HEK293 (cell line): ENCODE data around the gene NCOR1.
"Not testable (repeated sequence)": the region's sequence is repeated elsewhere in the genome, so short reads cannot be mapped to it uniquely, and the experiment has no call there.

Experiments used
- CTCF ChIA-PET: fragments of 350-600 bp; formaldehyde crosslinking; extraction: SDS; loops from one replicate; lab custom pipeline; 2021; ENCODE audit warnings: antibody characterized with exemption; lab: Yijun Ruan, JAX
- POLR2A ChIA-PET: fragments of 300-600 bp; formaldehyde crosslinking; extraction: SDS; loops from one replicate; lab custom pipeline; 2020; ENCODE audit warnings: antibody characterized with exemption, inconsistent platforms; lab: Yijun Ruan, JAX
- H3K27ac ChIP-seq: fragments of 200-500 bp; sonication (Bioruptor generic); 2 replicates; pipeline ENCODE4 v1.5.1; 2014; ENCODE audit warnings: low read depth, low read length, control low read depth, inconsistent platforms; ENCODE audit errors: extremely low read depth
- H3K36me3 ChIP-seq, 2 experiments: fragments of 200-500 bp in 1 of 2; sonication (Bioruptor generic) in 1 of 2; 1 replicate in 1 of 2; 2 replicates in 1 of 2; pipeline ENCODE4 v1.5.1; 2014 to 2017; ENCODE audit warnings: inconsistent platforms in 2 of 2, low read length in 2 of 2; ENCODE audit not compliant: control insufficient read depth in 2 of 2, insufficient read depth in 1 of 2
- H3K4me1 ChIP-seq: fragments of 200-500 bp; sonication (Bioruptor generic); 2 replicates; pipeline ENCODE4 v1.5.1; 2014; ENCODE audit warnings: mild to moderate bottlenecking, low read length, inconsistent platforms; ENCODE audit not compliant: control insufficient read depth, insufficient read depth
- H3K4me3 ChIP-seq: 2 replicates; pipeline ENCODE4 v1.5.1; 2011; ENCODE audit warnings: low read depth, mild to moderate bottlenecking, control low read depth, low read length, moderate library complexity
- H3K9me3 ChIP-seq: fragments of 200-500 bp; sonication (Bioruptor generic); 2 replicates; pipeline ENCODE4 v1.5.1; 2014; ENCODE audit warnings: low read depth, low read length, inconsistent platforms; ENCODE audit not compliant: control insufficient read depth, insufficient read depth
- GLI4 ChIP-seq: fragments of 450-650 bp; formaldehyde crosslinking; IDR thresholded peaks from 2 replicates; pipeline ENCODE4 v1.5.1; 2016; ENCODE audit warnings: missing biosample characterization, missing genetic modification characterization
- KLF10 ChIP-seq: fragments of 450-650 bp; IDR thresholded peaks from 2 replicates; pipeline ENCODE4 v1.5.1; 2018; ENCODE audit warnings: missing biosample characterization, mild to moderate bottlenecking, missing genetic modification characterization
- KLF16 ChIP-seq: fragments of 450-650 bp; formaldehyde crosslinking; IDR thresholded peaks from 2 replicates; pipeline ENCODE4 v1.5.1; 2017; ENCODE audit warnings: missing biosample characterization, missing genetic modification characterization
- OSR2 ChIP-seq: fragments of 450-650 bp; formaldehyde crosslinking; IDR thresholded peaks from 2 replicates; pipeline ENCODE4 v1.5.1; 2016; ENCODE audit warnings: missing biosample characterization, missing genetic modification characterization
- PRDM1 ChIP-seq: fragments of 450-650 bp; formaldehyde crosslinking; IDR thresholded peaks from 2 replicates; pipeline ENCODE4; 2016; ENCODE audit warnings: missing biosample characterization, missing genetic modification characterization
- PRDM2 ChIP-seq: fragments of 450-650 bp; formaldehyde crosslinking; IDR thresholded peaks from 2 replicates; pipeline ENCODE4 v1.5.1; 2016; ENCODE audit warnings: missing biosample characterization, missing genetic modification characterization, borderline replicate concordance
- ZBTB8A ChIP-seq: fragments of 450-650 bp; formaldehyde crosslinking; IDR thresholded peaks from 2 replicates; pipeline ENCODE4 v1.5.1; 2016; ENCODE audit warnings: missing biosample characterization, missing genetic modification characterization
- ZNF112 ChIP-seq: fragments of 450-650 bp; formaldehyde crosslinking; IDR thresholded peaks from 2 replicates; pipeline ENCODE4 v1.5.0; 2017; ENCODE audit warnings: missing biosample characterization, missing genetic modification characterization
- ZNF202 ChIP-seq: fragments of 450-650 bp; formaldehyde crosslinking; IDR thresholded peaks from 2 replicates; pipeline ENCODE4 v1.5.1; 2016; ENCODE audit warnings: missing biosample characterization, missing genetic modification characterization, borderline replicate concordance
- ZNF23 ChIP-seq: fragments of 450-650 bp; formaldehyde crosslinking; IDR thresholded peaks from 2 replicates; pipeline ENCODE4 v1.5.1; 2016; ENCODE audit warnings: missing biosample characterization, missing genetic modification characterization, borderline replicate concordance
- ZNF292 ChIP-seq: fragments of 450-650 bp; formaldehyde crosslinking; IDR thresholded peaks from 2 replicates; pipeline ENCODE4 v1.5.1; 2016; ENCODE audit warnings: low read depth, missing biosample characterization, missing genetic modification characterization, borderline replicate concordance
- ZNF433 ChIP-seq: fragments of 450-650 bp; formaldehyde crosslinking; IDR thresholded peaks from 2 replicates; pipeline ENCODE4 v1.5.1; 2016; ENCODE audit warnings: missing biosample characterization, missing genetic modification characterization, low read depth
- ZNF48 ChIP-seq: fragments of 450-650 bp; formaldehyde crosslinking; IDR thresholded peaks from 2 replicates; pipeline ENCODE4 v1.5.1; 2016; ENCODE audit warnings: missing biosample characterization, missing genetic modification characterization
- ZNF571 ChIP-seq: fragments of 450-650 bp; formaldehyde crosslinking; IDR thresholded peaks from 2 replicates; pipeline ENCODE4 v1.5.0; 2017; ENCODE audit warnings: missing biosample characterization, missing genetic modification characterization
- ZNF629 ChIP-seq: fragments of 450-650 bp; formaldehyde crosslinking; IDR thresholded peaks from 2 replicates; pipeline ENCODE4 v1.5.1; 2017; ENCODE audit warnings: missing biosample characterization, missing genetic modification characterization
- ZNF677 ChIP-seq: fragments of 450-650 bp; IDR thresholded peaks from 2 replicates; pipeline ENCODE4 v1.5.0; 2018; ENCODE audit warnings: missing biosample characterization, mild to moderate bottlenecking, missing genetic modification characterization, moderate library complexity
- ZSCAN18 ChIP-seq: fragments of 450-650 bp; formaldehyde crosslinking; IDR thresholded peaks from 2 replicates; pipeline ENCODE4 v1.5.1; 2016; ENCODE audit warnings: missing biosample characterization, missing genetic modification characterization
- TF ChIP-seq, protein P1 (sequence below): fragments of 450-650 bp; formaldehyde crosslinking; IDR thresholded peaks from 2 replicates; pipeline ENCODE4 v1.5.1; 2016; ENCODE audit warnings: missing biosample characterization, missing genetic modification characterization
- TF ChIP-seq, protein P2 (sequence below): fragments of 450-650 bp; formaldehyde crosslinking; IDR thresholded peaks from 2 replicates; pipeline ENCODE4 v1.5.1; 2017; ENCODE audit warnings: missing biosample characterization, missing genetic modification characterization
- TF ChIP-seq, protein P3 (sequence below): fragments of 450-650 bp; formaldehyde crosslinking; IDR thresholded peaks from 2 replicates; pipeline ENCODE4 v1.5.1; 2016; ENCODE audit warnings: missing biosample characterization, missing genetic modification characterization

Gene NCOR1

GRCh38 chr17:16178836-16179235 is 36.5 kb downstream of the NCOR1 start:
- Histone ChIP-seq H3K4me1 (no peaks in the 10 kb centered on the region), H3K9me3 (no peaks in the 10 kb centered on the region), H3K36me3 (peaks cover 14 to 38% of the 10 kb centered on the region in 2 experiments), H3K4me3 (no peak overlapping the region), H3K27ac (no peak overlapping the region)
- TF ChIP-seq GLI4 (tag by site-specific recombination) (no peak), ZNF433 (tag by site-specific recombination) (no peak), KLF10 (tag by site-specific recombination) (no peak), KLF16 (tag by site-specific recombination) (no peak), ZBTB8A (tag by site-specific recombination) (no peak), ZNF23 (tag by site-specific recombination) (no peak), PRDM2 (tag by site-specific recombination) (no peak), ZNF48 (tag by site-specific recombination) (no peak), ZSCAN18 (tag by site-specific recombination) (no peak), ZNF571 (no peak)
- TF ChIP-seq, protein P1, sequence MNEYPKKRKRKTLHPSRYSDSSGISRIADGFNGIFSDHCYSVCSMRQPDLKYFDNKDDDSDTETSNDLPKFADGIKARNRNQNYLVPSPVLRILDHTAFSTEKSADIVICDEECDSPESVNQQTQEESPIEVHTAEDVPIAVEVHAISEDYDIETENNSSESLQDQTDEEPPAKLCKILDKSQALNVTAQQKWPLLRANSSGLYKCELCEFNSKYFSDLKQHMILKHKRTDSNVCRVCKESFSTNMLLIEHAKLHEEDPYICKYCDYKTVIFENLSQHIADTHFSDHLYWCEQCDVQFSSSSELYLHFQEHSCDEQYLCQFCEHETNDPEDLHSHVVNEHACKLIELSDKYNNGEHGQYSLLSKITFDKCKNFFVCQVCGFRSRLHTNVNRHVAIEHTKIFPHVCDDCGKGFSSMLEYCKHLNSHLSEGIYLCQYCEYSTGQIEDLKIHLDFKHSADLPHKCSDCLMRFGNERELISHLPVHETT (tag by site-specific recombination), result no peak
- TF ChIP-seq, protein P2, sequence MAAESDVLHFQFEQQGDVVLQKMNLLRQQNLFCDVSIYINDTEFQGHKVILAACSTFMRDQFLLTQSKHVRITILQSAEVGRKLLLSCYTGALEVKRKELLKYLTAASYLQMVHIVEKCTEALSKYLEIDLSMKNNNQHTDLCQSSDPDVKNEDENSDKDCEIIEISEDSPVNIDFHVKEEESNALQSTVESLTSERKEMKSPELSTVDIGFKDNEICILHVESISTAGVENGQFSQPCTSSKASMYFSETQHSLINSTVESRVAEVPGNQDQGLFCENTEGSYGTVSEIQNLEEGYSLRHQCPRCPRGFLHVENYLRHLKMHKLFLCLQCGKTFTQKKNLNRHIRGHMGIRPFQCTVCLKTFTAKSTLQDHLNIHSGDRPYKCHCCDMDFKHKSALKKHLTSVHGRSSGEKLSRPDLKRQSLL (tag by site-specific recombination), result no peak
- POLR2A ChIA-PET, result no interaction called here
- CTCF ChIA-PET, result no interaction called here

DNA sequence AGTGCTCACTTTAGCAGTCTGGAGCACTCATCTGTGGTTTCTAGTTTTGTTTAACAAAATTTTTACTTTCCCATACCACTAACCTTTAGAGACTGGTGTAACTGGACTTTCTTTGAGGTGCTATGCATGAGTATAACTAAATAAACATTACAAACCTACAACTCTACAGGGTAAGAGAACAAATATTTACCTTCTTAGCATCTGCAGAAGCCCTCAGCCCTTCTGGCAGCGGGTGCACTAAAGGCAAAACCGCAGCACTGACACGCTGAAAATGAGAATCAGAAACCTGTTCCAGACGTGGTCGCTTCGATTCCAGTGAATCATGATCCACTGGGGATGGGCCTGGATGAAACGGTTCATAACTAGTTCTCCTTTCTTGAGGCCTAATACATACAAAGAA is 43.7 kb downstream of the NCOR1 start:
- peaks cover 9% of the 10 kb centered on the region for H3K4me1 ChIP-seq
- peak overlapping the region; percentile 51; the same call in 1 of the 2 replicates for H3K27ac ChIP-seq
- POLR2A ChIA-PET, result no interaction called here
- H3K36me3 ChIP-seq, result peaks cover 10 to 31% of the 10 kb centered on the region in 2 experiments
- H3K9me3 ChIP-seq, result no peaks in the 10 kb centered on the region
- TF ChIP-seq ZNF629 (tag by site-specific recombination) (no peak), ZNF677 (tag by site-specific recombination) (no peak), PRDM1 (peak; percentile 46; the same call in 1 of the 2 replicates), ZNF112 (tag by site-specific recombination) (no peak), ZNF202 (no peak), OSR2 (peak; percentile 70), ZNF292 (tag by site-specific recombination) (no peak), ZNF433 (tag by site-specific recombination) (no peak)
- TF ChIP-seq, protein P3, sequence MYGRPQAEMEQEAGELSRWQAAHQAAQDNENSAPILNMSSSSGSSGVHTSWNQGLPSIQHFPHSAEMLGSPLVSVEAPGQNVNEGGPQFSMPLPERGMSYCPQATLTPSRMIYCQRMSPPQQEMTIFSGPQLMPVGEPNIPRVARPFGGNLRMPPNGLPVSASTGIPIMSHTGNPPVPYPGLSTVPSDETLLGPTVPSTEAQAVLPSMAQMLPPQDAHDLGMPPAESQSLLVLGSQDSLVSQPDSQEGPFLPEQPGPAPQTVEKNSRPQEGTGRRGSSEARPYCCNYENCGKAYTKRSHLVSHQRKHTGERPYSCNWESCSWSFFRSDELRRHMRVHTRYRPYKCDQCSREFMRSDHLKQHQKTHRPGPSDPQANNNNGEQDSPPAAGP (tag by site-specific recombination), result no peak
- CTCF ChIA-PET, result no interaction called here
- no peak overlapping the region for H3K4me3 ChIP-seq

DNA sequence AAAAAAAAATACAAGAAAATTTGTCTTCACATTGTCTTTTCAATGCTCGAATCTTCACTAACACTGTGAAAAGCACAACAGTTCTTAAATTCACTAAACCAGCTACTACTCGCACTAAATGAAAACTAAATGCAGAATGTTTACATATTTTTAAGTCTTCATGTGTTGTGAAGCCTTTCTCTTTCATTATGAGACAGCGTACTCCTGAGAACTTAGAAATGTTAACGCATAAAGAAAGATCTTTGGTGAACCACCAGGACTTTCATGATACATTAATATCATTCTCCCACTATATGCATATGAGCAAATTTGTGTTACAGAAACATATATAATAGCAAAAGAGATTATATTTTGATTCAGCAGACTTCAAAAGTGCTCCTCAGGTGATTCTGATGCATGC is 48.6 kb downstream of the NCOR1 start:
- H3K27ac ChIP-seq, H3K4me3 ChIP-seq, H3K9me3 ChIP-seq, POLR2A ChIA-PET, H3K4me1 ChIP-seq: not testable (repeated sequence)
- peaks cover 9 to 14% of the 10 kb centered on the region in 2 experiments for H3K36me3 ChIP-seq
- CTCF ChIA-PET, result interaction anchor here (0.6 kb wide), 2 partner anchors 75 to 119 kb away, joined by 3 to 6 read pairs; no protein-coding TSS in a partner anchor
